GM12878 (cell line): ENCODE data around the gene LAMA2. TPM values are rescaled to one million over a fixed set of nuclear protein-coding genes. Genes with fewer than 3 reads are reported as not detected.

Source experiments
- ATAC-seq: fragments of 200-7000 bp; cut with Tn5 transposase; 3 replicates; pipeline ENCODE4 v1.9.1; 2020; ENCODE audit warnings: mild to moderate bottlenecking, moderate library complexity
- BruUV-seq: library from RNA; stranded (reverse); fragments of 400-500 nt; replicated peaks from 2 replicates; lab custom pipeline; 2021; lab: Mats Ljungman, UMichigan
- CTCF ChIA-PET: fragments of 300-600 bp; sonication (Branson Sonifier 250); formaldehyde crosslinking; extraction: SDS; loops from one replicate; lab custom pipeline; 2021; ENCODE audit warnings: inconsistent platforms; lab: Yijun Ruan, JAX
- POLR2A ChIA-PET: fragments of 350-600 bp; formaldehyde crosslinking; extraction: SDS; loops from one replicate; lab custom pipeline; 2021; ENCODE audit warnings: inconsistent platforms; lab: Charles Lee
- RAD21 ChIA-PET: fragments of 300-600 bp; sonication (Branson Sonifier 250); formaldehyde crosslinking; loops from one replicate; lab custom pipeline; 2023; ENCODE audit warnings: antibody characterized with exemption; ENCODE audit not compliant: unreplicated experiment; lab: Charles Lee
- SMC1A ChIA-PET: fragments of 300-600 bp; sonication (Branson Sonifier 250); formaldehyde crosslinking; loops from one replicate; lab custom pipeline; 2023; ENCODE audit not compliant: unreplicated experiment, uncharacterized antibody; lab: Charles Lee
- DNase-seq: peaks from one replicate; pipeline ENCODE4 v3.0.0-alpha.2; 2011; ENCODE audit warnings: low read depth, low spot score
- FAIRE-seq: peaks from 3 replicates; lab custom pipeline; 2011; peaks lifted over from hg19 to GRCh38; lab: Jason Lieb, UNC
- H2AFZ ChIP-seq: 2 replicates; pipeline ENCODE4 v1.6.0; 2011; ENCODE audit warnings: low read depth, low read length, control low read depth; ENCODE audit not compliant: control insufficient read depth
- H3K27ac ChIP-seq: 2 replicates; pipeline ENCODE4 v1.5.1; 2011; ENCODE audit warnings: control low read depth; ENCODE audit not compliant: control insufficient read depth, insufficient read depth
- H3K27me3 ChIP-seq, 2 experiments: replicated peaks in 1 of 2; 2 replicates each; pipeline versions ENCODE4 v1.6.0 to v1.6.1; 2011; ENCODE audit warnings: low read length in 1 of 2; ENCODE audit not compliant: control insufficient read depth in 2 of 2, insufficient read depth in 2 of 2
- H3K36me3 ChIP-seq, 2 experiments: 2 replicates each; pipeline ENCODE4 v1.5.1; 2011; ENCODE audit warnings: low read length in 1 of 2; ENCODE audit not compliant: control insufficient read depth in 2 of 2, insufficient read depth in 2 of 2
- H3K4me1 ChIP-seq: 2 replicates; pipeline ENCODE4 v1.6.1; 2011; ENCODE audit warnings: mild to moderate bottlenecking, low read length, moderate library complexity, mixed read lengths; ENCODE audit not compliant: control insufficient read depth, insufficient read depth
- H3K4me2 ChIP-seq: 2 replicates; pipeline ENCODE4 v1.6.0; 2011; ENCODE audit warnings: control low read depth; ENCODE audit not compliant: control insufficient read depth, insufficient read depth
- H3K4me3 ChIP-seq: fragments of 200-600 bp; sonication (generic); 2 replicates; pipeline ENCODE4 v1.5.1; 2016
- H3K79me2 ChIP-seq: 2 replicates; pipeline ENCODE4 v1.6.0; 2011; ENCODE audit warnings: low read length; ENCODE audit not compliant: control insufficient read depth, insufficient read depth
- H3K9ac ChIP-seq: 2 replicates; pipeline ENCODE4 v1.8.0; 2011; ENCODE audit warnings: low read length, control low read depth, mixed read lengths; ENCODE audit not compliant: control insufficient read depth, insufficient read depth
- H3K9me3 ChIP-seq: replicated peaks from 3 replicates; pipeline ENCODE4 v1.5.1; 2011; ENCODE audit warnings: mild to moderate bottlenecking, low read length; ENCODE audit not compliant: control insufficient read depth, insufficient read depth
- H4K20me1 ChIP-seq: 2 replicates; pipeline ENCODE4 v1.6.0; 2011; ENCODE audit not compliant: control insufficient read depth, insufficient read depth
- BCL11A ChIP-seq: IDR thresholded peaks from 2 replicates; pipeline ENCODE4 v1.6.1; 2011; ENCODE audit warnings: low read depth, low read length
- CREB1 ChIP-seq: IDR thresholded peaks from 2 replicates; pipeline ENCODE4 v1.6.1; 2012; ENCODE audit warnings: low read depth, mild to moderate bottlenecking, inconsistent platforms
- KLF5 ChIP-seq: fragments of 450-650 bp; IDR thresholded peaks from 2 replicates; pipeline ENCODE4 v1.6.1; 2014; ENCODE audit warnings: mild to moderate bottlenecking; ENCODE audit not compliant: partially characterized antibody
- MYC ChIP-seq: IDR thresholded peaks from 2 replicates; pipeline ENCODE4 v1.6.1; 2011; ENCODE audit warnings: mild to moderate bottlenecking, low read length, moderate library complexity, inconsistent platforms; ENCODE audit not compliant: insufficient read depth, insufficient replicate concordance, insufficient read length, severe bottlenecking
- NBN ChIP-seq: fragments of 450-650 bp; IDR thresholded peaks from 2 replicates; pipeline ENCODE4 v1.6.1; 2016
- PBX3 ChIP-seq: IDR thresholded peaks from 2 replicates; pipeline ENCODE4 v1.6.1; 2011; ENCODE audit warnings: mild to moderate bottlenecking, low read depth, low read length, moderate library complexity; ENCODE audit not compliant: insufficient replicate concordance
- SKIL ChIP-seq: fragments of 450-650 bp; IDR thresholded peaks from 2 replicates; pipeline ENCODE4 v1.6.1; 2017; ENCODE audit warnings: mild to moderate bottlenecking, low read depth, inconsistent platforms; ENCODE audit not compliant: poor library complexity, severe bottlenecking
- SUPT20H ChIP-seq: IDR thresholded peaks from 2 replicates; pipeline ENCODE4 v1.6.1; 2011; ENCODE audit warnings: low read depth, mild to moderate bottlenecking, low read length, moderate library complexity, borderline replicate concordance; ENCODE audit not compliant: control insufficient read depth
- SUZ12 ChIP-seq: fragments of 200-600 bp; sonication (generic); IDR thresholded peaks from one replicate; pipeline ENCODE4 v1.6.1; 2018; ENCODE audit warnings: antibody characterized with exemption, mild to moderate bottlenecking; ENCODE audit not compliant: unreplicated experiment
- YY1 ChIP-seq: IDR thresholded peaks from 2 replicates; pipeline ENCODE4 v1.6.1; 2011; ENCODE audit warnings: low read depth, mild to moderate bottlenecking, low read length
- ZNF217 ChIP-seq: fragments of 450-650 bp; IDR thresholded peaks from 2 replicates; pipeline ENCODE4 v1.6.1; 2017; ENCODE audit warnings: antibody characterized with exemption, mild to moderate bottlenecking
- ZNF24 ChIP-seq: fragments of 450-650 bp; IDR thresholded peaks from 2 replicates; pipeline ENCODE4 v1.6.1; 2017; ENCODE audit warnings: antibody characterized with exemption, mild to moderate bottlenecking
- ZSCAN29 ChIP-seq: fragments of 450-650 bp; IDR thresholded peaks from 2 replicates; pipeline ENCODE4 v1.6.1; 2017; ENCODE audit warnings: mild to moderate bottlenecking, moderate library complexity
- WGBS: methylation state at CpG from one replicate; pipeline ENCODE4 v1.1.6; 2016; ENCODE audit warnings: low lambda C conversion rate; ENCODE audit not compliant: insufficient replicate concordance, insufficient coverage; ENCODE audit errors: missing lambda C conversion rate; 5-methylcytosine and 5-hydroxymethylcytosine counted together
- in situ Hi-C: fragments of 300-500 bp; cut with MboI; formaldehyde crosslinking; loops from 9 replicates; pipeline ENCODE4 v1.14.3; 2018; ENCODE audit warnings: mixed read lengths
- intact Hi-C: fragments of 100-400 bp; cut with micrococcal nuclease; formaldehyde crosslinking; loops from one replicate; pipeline ENCODE4 v1.14.2; 2022; ENCODE audit not compliant: unreplicated experiment
- polyA plus RNA-seq, 11 experiments: library from polyadenylated mRNA; depleted of rRNA in 4 of 11; unstranded in 6 of 11; stranded (reverse) in 5 of 11; fragments of >200 nt; fragmentation: Nextera tagmentation in 4 of 11; fragmentation: Illumina TruSeq in 1 of 11; extraction: Ambion mirVana in 4 of 11; extraction: Trizol in 1 of 11; gene quantifications; 1 replicate in 1 of 11; 2 replicates in 10 of 11; pipeline versions ENCODE4 v1.2.1 to v1.2.3, GENCODE V29; 2011 to 2016; ENCODE audit warnings: inconsistent platforms in 2 of 11, missing spikeins in 2 of 11, low read depth in 1 of 11
- total RNA-seq, 4 experiments: library from RNA; depleted of rRNA in 3 of 4; stranded (reverse); fragments of >200 nt in 3 of 4; fragmentation: Illumina TruSeq in 1 of 4; extraction: Trizol in 1 of 4; gene quantifications; 2 replicates each; pipeline versions ENCODE4 v1.2.1 to v1.2.3, GENCODE V29; 2013 to 2021

Gene LAMA2
- total and polyA plus RNA-seq, 10 of the 15 experiments (the other 5 are each of a cell fraction or from before 2014, with no cell fraction given): 0.04 to 2.0 (median 0.37) TPM; not detected in 1

GRCh38 chr6:129297592-129297991 lies 414.7 kb downstream of the LAMA2 start:
- RAD21 ChIA-PET: no interaction called here

GRCh38 chr6:129302671-129303070 lies 419.7 kb downstream of the LAMA2 start:
- ATAC-seq (no peak), DNase-seq (no peak), FAIRE-seq (no peak)
- ChIA-PET CTCF (interaction anchor here (0.6 to 1.3 kb wide), 2 partner anchors 25 to 68 kb away, joined by 4 read pairs; no protein-coding TSS in a partner anchor), SMC1A (interaction anchor here (1.0 to 1.1 kb wide), 2 partner anchors 30 to 54 kb away, joined by 3 to 4 read pairs; no protein-coding TSS in a partner anchor), RAD21 (no interaction called here), POLR2A (no interaction called here)
- Histone ChIP-seq H3K4me1 (no peaks in the 10 kb centered on the region), H3K9me3 (no peaks in the 10 kb centered on the region), H2AFZ (no peak overlapping the region), H3K27me3 (no peaks in the 10 kb centered on the region), H3K36me3 (no peaks in the 10 kb centered on the region), H3K27ac (no peak overlapping the region), H3K9ac (no peak overlapping the region), H3K79me2 (no peaks in the 10 kb centered on the region), H3K4me3 (no peak overlapping the region), H3K4me2 (no peak overlapping the region), H4K20me1 (no peaks in the 10 kb centered on the region)
- intact Hi-C loops: no loop called here
- in situ Hi-C loops: no loop called here
- no TSS peak for BruUV-seq
- whole genome bisulfite sequencing: 50% methylated on average over 2 of the region's 2 CpGs
- TF ChIP-seq ZNF217 (no peak), NBN (no peak), MYC (no peak), SUPT20H (no peak), SKIL (no peak), PBX3 (no peak), SUZ12 (no peak)

More at GRCh38 chr6:129297592-129297991, 414.7 kb downstream of the LAMA2 start:
- H3K79me2 ChIP-seq: no peaks in the 10 kb centered on the region
- H2AFZ ChIP-seq: no peak overlapping the region
- ChIA-PET POLR2A (no interaction called here), SMC1A (no interaction called here), CTCF (no interaction called here)
- intact Hi-C loops: no loop called here
- no peaks in the 10 kb centered on the region for H3K9me3 ChIP-seq
- no peaks in the 10 kb centered on the region for H3K4me1 ChIP-seq
- in situ Hi-C loops: no loop called here
- H4K20me1 ChIP-seq: no peaks in the 10 kb centered on the region
- WGBS: 27% methylated on average over 5 of the region's 5 CpGs
- BruUV-seq: no TSS peak
- no peaks in the 10 kb centered on the region for H3K36me3 ChIP-seq
- no peak for ATAC-seq
- DNase-seq: no peak
- no peak overlapping the region for H3K4me2 ChIP-seq
- no peak overlapping the region for H3K9ac ChIP-seq
- H3K4me3 ChIP-seq: no peak overlapping the region
- H3K27me3 ChIP-seq: no peaks in the 10 kb centered on the region
- FAIRE-seq: no peak
- no peak overlapping the region for H3K27ac ChIP-seq
- TF ChIP-seq KLF5: no peak
- TF ChIP-seq ZSCAN29: no peak
- TF ChIP-seq CREB1: no peak
- no peak for TF ChIP-seq PBX3
- TF ChIP-seq ZNF24: no peak
- no peak for TF ChIP-seq BCL11A
- TF ChIP-seq YY1: no peak
